Stomach (tissue), 9 donors: Measurements from ENCODE around the gene PSMA5. TPM values are rescaled to one million over a fixed set of nuclear protein-coding genes. Genes with fewer than 3 reads are reported as not detected.

ENCODE experiments used
- DNase-seq, 2 donors: peaks; one replicate each; pipeline versions ENCODE4 v3.0.0 to v3.0.0-alpha.2; 2013 to 2019
- H3K27ac ChIP-seq, 5 donors: fragments of 200-600 bp in 4 of 5; sonication (generic) in 4 of 5; one replicate each; pipeline ENCODE4 v1.5.1; 2013 to 2019; ENCODE audit warnings: mild to moderate bottlenecking in 1 of 5, moderate library complexity in 1 of 5
- H3K27me3 ChIP-seq, 3 donors: fragments of 200-600 bp; sonication (generic); one replicate each; pipeline ENCODE4 v1.5.1; 2017 to 2019; ENCODE audit warnings: mixed run types in 1 of 3
- H3K36me3 ChIP-seq, 4 donors: fragments of 200-600 bp; sonication (generic); 1 replicate in 3 of 4; 2 replicates in 1 of 4; pipeline ENCODE4 v1.5.1; 2016 to 2019
- H3K4me1 ChIP-seq, 4 donors: fragments of 200-600 bp; sonication (generic); one replicate each; pipeline ENCODE4 v1.5.1; 2016 to 2019
- H3K4me3 ChIP-seq, 4 donors: fragments of 200-600 bp; sonication (generic) in 3 of 4; one replicate each; pipeline ENCODE4 v1.5.1; 2016 to 2019; ENCODE audit warnings: mild to moderate bottlenecking in 1 of 4
- H3K9me3 ChIP-seq, 4 donors: fragments of 200-600 bp; sonication (generic); one replicate each; pipeline ENCODE4 v1.5.1; 2016 to 2019
- EP300 ChIP-seq: sonication (generic); formaldehyde crosslinking; IDR thresholded peaks from one replicate; pipeline ENCODE4 v1.6.1; 2017; ENCODE audit warnings: antibody characterized with exemption
- POLR2A ChIP-seq, 4 donors: fragments of 450-650 bp; IDR thresholded peaks; one replicate each; pipeline ENCODE4 v1.6.1; 2016; ENCODE audit warnings: antibody characterized with exemption in 4 of 4, control low read depth in 2 of 4, mild to moderate bottlenecking in 1 of 4, moderate library complexity in 1 of 4
- POLR2AphosphoS5 ChIP-seq, 3 donors: sonication (generic); formaldehyde crosslinking; IDR thresholded peaks; one replicate each; pipeline ENCODE4 v1.6.1; 2016; ENCODE audit warnings: antibody characterized with exemption in 3 of 3
- WGBS, 5 donors: extraction: QIAGEN DNeasy Blood & Tissue Kit in 3 of 5; methylation state at CpG; one replicate each; pipeline versions ENCODE4 v1.1.5 to v1.1.7; 2013 to 2018; 5-methylcytosine and 5-hydroxymethylcytosine counted together
- intact Hi-C: fragments of 100-400 bp; cut with DNase I; formaldehyde crosslinking; loops from one replicate; pipeline ENCODE4 v1.15.1; 2023; ENCODE audit warnings: low total_unique reads
- polyA plus RNA-seq, 3 donors: library from polyadenylated mRNA; stranded (reverse); fragments of 200-250 nt; gene quantifications; one replicate each; pipeline ENCODE4 v1.2.3, GENCODE V29; 2013
- total RNA-seq, 5 donors: library from RNA; depleted of rRNA; stranded (reverse); fragments of >200 nt; gene quantifications; one replicate each; pipeline versions ENCODE4 v1.1.0 to v1.2.3, GENCODE V29; 2014 to 2016
- TF ChIP-seq, protein P1 (sequence below), 7 experiments: fragments of 450-650 bp in 4 of 7; fragments of 200-600 bp in 3 of 7; sonication (generic) in 3 of 7; IDR thresholded peaks; one replicate each; pipeline ENCODE4 v1.5.1; 2016 to 2019; ENCODE audit warnings: antibody characterized with exemption in 7 of 7, control low read depth in 2 of 7, mild to moderate bottlenecking in 1 of 7
- donor health status: healthy with polysubstance abuse.
- donor health status: Bipolar disorder and iron deficiency.
- donor health status: healthy.

PSMA5 gene
- total and polyA plus RNA-seq, 8 donors = 5.3 to 84.2 (median 38.2) TPM

DNA sequence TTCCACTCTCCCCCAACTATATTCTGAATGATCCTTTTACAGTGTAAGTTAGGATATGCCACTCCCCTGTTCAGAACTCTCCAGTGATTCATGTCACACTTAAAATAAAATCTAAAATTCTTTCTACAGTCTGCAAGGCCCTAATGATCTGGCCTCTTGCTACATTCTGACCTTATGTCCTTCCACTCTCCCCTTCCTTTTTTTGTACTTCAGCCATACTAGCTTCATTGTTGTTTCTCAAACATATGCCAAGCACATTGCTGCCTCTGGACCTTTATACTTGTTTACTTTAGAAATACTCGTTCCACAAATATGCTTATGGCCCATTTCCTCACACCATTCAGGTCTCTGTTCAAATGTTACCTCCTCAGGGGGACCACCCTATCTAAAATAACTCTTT is 14.8 kb upstream of the PSMA5 start:
- Histone ChIP-seq H3K9me3 (no peaks in the 10 kb centered on the region), H3K27me3 (peaks cover 0 to 30% (median 14%) of the 10 kb centered on the region in 3 donors), H3K27ac (no peak overlapping the region), H3K4me1 (no peaks in the 10 kb centered on the region), H3K36me3 (no peaks in the 10 kb centered on the region), H3K4me3 (no peak overlapping the region)
- no peak for DNase-seq
- intact Hi-C loops = no loop called here
- TF ChIP-seq, protein P1, sequence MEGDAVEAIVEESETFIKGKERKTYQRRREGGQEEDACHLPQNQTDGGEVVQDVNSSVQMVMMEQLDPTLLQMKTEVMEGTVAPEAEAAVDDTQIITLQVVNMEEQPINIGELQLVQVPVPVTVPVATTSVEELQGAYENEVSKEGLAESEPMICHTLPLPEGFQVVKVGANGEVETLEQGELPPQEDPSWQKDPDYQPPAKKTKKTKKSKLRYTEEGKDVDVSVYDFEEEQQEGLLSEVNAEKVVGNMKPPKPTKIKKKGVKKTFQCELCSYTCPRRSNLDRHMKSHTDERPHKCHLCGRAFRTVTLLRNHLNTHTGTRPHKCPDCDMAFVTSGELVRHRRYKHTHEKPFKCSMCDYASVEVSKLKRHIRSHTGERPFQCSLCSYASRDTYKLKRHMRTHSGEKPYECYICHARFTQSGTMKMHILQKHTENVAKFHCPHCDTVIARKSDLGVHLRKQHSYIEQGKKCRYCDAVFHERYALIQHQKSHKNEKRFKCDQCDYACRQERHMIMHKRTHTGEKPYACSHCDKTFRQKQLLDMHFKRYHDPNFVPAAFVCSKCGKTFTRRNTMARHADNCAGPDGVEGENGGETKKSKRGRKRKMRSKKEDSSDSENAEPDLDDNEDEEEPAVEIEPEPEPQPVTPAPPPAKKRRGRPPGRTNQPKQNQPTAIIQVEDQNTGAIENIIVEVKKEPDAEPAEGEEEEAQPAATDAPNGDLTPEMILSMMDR (IDR thresholded peaks at IDR 0.05) = no peak
- TF ChIP-seq POLR2AphosphoS5 (IDR thresholded peaks at IDR 0.05) (no peak), EP300 (no peak), POLR2A (IDR thresholded peaks at IDR 0.05) (no peak)
- 6 to 18% (median 16%) methylated on average over 1 of the region's 1 CpG for WGBS, 5 donors

DNA sequence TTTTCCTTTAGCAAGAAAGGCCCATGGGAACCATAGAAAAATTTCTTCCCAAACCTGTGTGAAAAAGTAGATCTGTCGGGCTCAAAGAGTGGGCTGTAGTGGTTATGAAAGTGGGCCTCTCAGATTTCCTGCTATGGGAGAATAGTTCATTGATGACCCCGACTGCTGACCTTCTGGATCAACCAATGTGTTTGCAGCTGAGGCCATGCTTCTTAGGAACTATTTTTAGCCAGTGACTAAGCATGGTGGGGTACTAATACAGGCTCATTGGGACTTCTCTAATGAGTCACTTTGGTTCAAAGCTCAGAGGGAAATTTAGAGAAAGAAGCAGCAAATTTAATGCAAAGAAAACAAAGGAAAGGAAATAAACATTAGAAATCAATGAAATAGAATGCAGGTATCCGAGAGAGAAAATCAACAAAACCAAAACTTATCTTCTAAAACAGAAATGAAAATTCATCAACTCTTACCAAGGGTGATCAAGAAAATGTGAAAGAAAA is 12.6 kb upstream of the PSMA5 start:
- Histone ChIP-seq H3K36me3 (no peaks in the 10 kb centered on the region), H3K27ac (no peak overlapping the region), H3K9me3 (no peaks in the 10 kb centered on the region), H3K4me1 (no peaks in the 10 kb centered on the region), H3K4me3 (no peak overlapping the region), H3K27me3 (peaks cover 0 to 19% (median 6%) of the 10 kb centered on the region in 3 donors)
- 68 to 75% (median 73%) methylated on average over 3 of the region's 3 CpGs for WGBS, 5 donors
- DNase-seq = peak in 1 of 2 donors; percentile 11
- TF ChIP-seq EP300 (no peak), POLR2A (IDR thresholded peaks at IDR 0.05) (no peak), POLR2AphosphoS5 (IDR thresholded peaks at IDR 0.05) (no peak)
- TF ChIP-seq, protein P1 (IDR thresholded peaks at IDR 0.05) = no peak
- intact Hi-C loops = no loop called here

DNA sequence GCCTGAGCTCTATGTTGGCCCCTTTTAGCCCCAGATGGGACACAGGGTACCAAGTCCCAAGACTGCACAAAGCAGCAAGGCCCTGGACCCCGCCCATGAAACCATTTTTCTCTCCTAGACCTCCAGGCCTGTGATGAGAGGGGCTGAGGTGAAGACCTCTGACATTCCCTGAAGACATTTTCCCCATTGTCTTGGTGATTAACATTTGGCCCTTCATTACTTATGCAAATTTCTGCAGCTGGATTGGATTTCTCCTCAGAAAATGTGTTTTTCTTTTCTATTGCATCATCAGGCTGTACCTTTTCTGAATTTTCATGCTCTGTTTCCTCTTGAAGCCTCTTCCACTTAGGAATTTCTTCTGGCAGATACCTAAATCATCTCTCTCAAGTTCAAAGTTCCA is 8.2 kb upstream of the PSMA5 start:
- no peaks in the 10 kb centered on the region for H3K36me3 ChIP-seq
- H3K4me1 ChIP-seq = no peaks in the 10 kb centered on the region
- DNase-seq = no peak
- 73 to 91% (median 85%) methylated on average over 1 of the region's 1 CpG for WGBS, 5 donors
- intact Hi-C loops = no loop called here
- no peaks in the 10 kb centered on the region for H3K9me3 ChIP-seq
- H3K27me3 ChIP-seq = no peaks in the 10 kb centered on the region
- no peak overlapping the region for H3K4me3 ChIP-seq
- TF ChIP-seq POLR2A (IDR thresholded peaks at IDR 0.05) = no peak
- TF ChIP-seq, protein P1 (IDR thresholded peaks at IDR 0.05) = no peak
- no peak for TF ChIP-seq POLR2AphosphoS5 (IDR thresholded peaks at IDR 0.05)
- TF ChIP-seq EP300 = no peak
- H3K27ac ChIP-seq = no peak overlapping the region

DNA sequence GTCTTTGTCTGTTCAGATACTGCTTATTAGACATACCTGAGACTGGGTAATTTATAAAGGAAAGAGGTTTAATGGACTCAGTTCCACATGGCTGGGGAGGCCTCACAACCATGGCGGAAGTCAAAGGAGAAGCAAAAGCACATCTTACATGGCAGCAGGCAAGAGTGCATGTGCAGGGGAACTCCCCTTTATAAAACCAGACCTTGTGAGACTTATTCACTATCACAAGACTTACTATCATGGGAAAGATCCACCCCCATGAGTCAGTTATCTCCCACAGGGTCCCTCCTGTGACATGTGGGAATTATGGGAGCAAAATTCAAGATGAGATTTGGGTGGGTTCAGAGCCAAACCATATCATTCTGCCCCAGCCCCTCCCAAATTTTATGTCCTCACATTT is 7.1 kb upstream of the PSMA5 start:
- Histone ChIP-seq H3K27me3 (no peaks in the 10 kb centered on the region), H3K4me3 (no peak overlapping the region), H3K27ac (no peak overlapping the region), H3K36me3 (no peaks in the 10 kb centered on the region), H3K4me1 (peaks cover 0 to under 1% (median 0%) of the 10 kb centered on the region in 4 donors), H3K9me3 (no peaks in the 10 kb centered on the region)
- 82 to 100% (median 95%) methylated on average over 1 of the region's 1 CpG for WGBS, 5 donors
- intact Hi-C loops = no loop called here
- no peak for TF ChIP-seq EP300
- no peak for TF ChIP-seq POLR2A (IDR thresholded peaks at IDR 0.05)
- TF ChIP-seq, protein P1 (IDR thresholded peaks at IDR 0.05) = no peak
- TF ChIP-seq POLR2AphosphoS5 (IDR thresholded peaks at IDR 0.05) = no peak
- DNase-seq = no peak
